Measurements from ENCODE around the gene GLYAT. TPM values are rescaled to one million over a fixed set of nuclear protein-coding genes. Genes with fewer than 3 reads are reported as not detected.

Gene GLYAT
- total and polyA plus RNA-seq, 2 of the 8 experiments (the other 6 are each of a cell fraction or from before 2014, with no cell fraction given) = not detected

- TF ChIP-seq CHD7 (IDR thresholded peaks at IDR 0.05; ENCODE audit: insufficient replicate concordance, low read length) = no peak
- TF ChIP-seq JUN (IDR thresholded peaks at IDR 0.05; ENCODE audit: low read depth, low read length) = no peak
- TF ChIP-seq TCF12 (IDR thresholded peaks at IDR 0.05; ENCODE audit: low read depth, low read length) = no peak
- no peak for TF ChIP-seq BACH1 (IDR thresholded peaks at IDR 0.05; ENCODE audit: low read length)
- TF ChIP-seq ZNF274 (IDR thresholded peaks at IDR 0.05; ENCODE audit: borderline replicate concordance, extremely low read depth, low read length) = no peak
- TF ChIP-seq CHD2 (IDR thresholded peaks at IDR 0.05; ENCODE audit: low read length) = no peak
- no peak for TF ChIP-seq CREB1 (IDR thresholded peaks at IDR 0.05)
- TF ChIP-seq RAD21 (IDR thresholded peaks at IDR 0.05 in 1 of 2, conservative IDR thresholded peaks at IDR 0.05 in 1 of 2; ENCODE audit: low read depth in 2 of 2, low read length in 2 of 2) = no peak
Measured at GRCh38 chr11:58731819-58732218, at the start of gene GLYAT (continued).

Data from H1 (cell line).